ENCODE data around the gene ZWILCH.

- TF ChIP-seq CTCF (IDR thresholded peaks at IDR 0.05; ENCODE audit: borderline replicate concordance, extremely low read depth, low read length, poor library complexity, severe bottlenecking) (no peak), EZH2 (IDR thresholded peaks at IDR 0.05; ENCODE audit: borderline replicate concordance, low read depth, low read length, severe bottlenecking) (no peak)
Measured at GRCh38 chr15:66476535-66476934, 28.6 kb upstream of the ZWILCH start.
